IPS-20b (cell line): Measurements from ENCODE around the gene CDC42SE2.
"Not testable (repeated sequence)": the region's sequence is repeated elsewhere in the genome, so short reads cannot be mapped to it uniquely, and the experiment has no call there.

ENCODE experiments used
- H3K27ac ChIP-seq: one replicate; pipeline ENCODE4 v1.5.1; 2013; ENCODE audit warnings: low read length
- H3K27me3 ChIP-seq: 2 replicates; pipeline ENCODE4 v1.6.1; 2013; ENCODE audit warnings: mild to moderate bottlenecking, low read length, inconsistent platforms; ENCODE audit not compliant: insufficient read depth
- H3K36me3 ChIP-seq: 2 replicates; pipeline ENCODE4 v1.6.1; 2013; ENCODE audit warnings: low read depth, mild to moderate bottlenecking, inconsistent platforms, low read length, moderate library complexity; ENCODE audit not compliant: insufficient read depth
- H3K4me1 ChIP-seq: 2 replicates; pipeline ENCODE4 v1.6.1; 2013; ENCODE audit warnings: mild to moderate bottlenecking, control low read depth, inconsistent platforms, low read length, moderate library complexity; ENCODE audit not compliant: insufficient read depth
- H3K4me3 ChIP-seq: 2 replicates; pipeline ENCODE4 v1.5.1; 2013; ENCODE audit warnings: mild to moderate bottlenecking, low read length, inconsistent platforms
- H3K9ac ChIP-seq: 2 replicates; pipeline ENCODE4 v1.6.1; 2013; ENCODE audit warnings: low read depth, mild to moderate bottlenecking, inconsistent platforms, low read length, moderate library complexity
- H3K9me3 ChIP-seq: 2 replicates; pipeline ENCODE4 v1.6.1; 2013; ENCODE audit warnings: mild to moderate bottlenecking, low read depth, low read length, inconsistent platforms; ENCODE audit not compliant: insufficient read depth

Gene CDC42SE2

DNA sequence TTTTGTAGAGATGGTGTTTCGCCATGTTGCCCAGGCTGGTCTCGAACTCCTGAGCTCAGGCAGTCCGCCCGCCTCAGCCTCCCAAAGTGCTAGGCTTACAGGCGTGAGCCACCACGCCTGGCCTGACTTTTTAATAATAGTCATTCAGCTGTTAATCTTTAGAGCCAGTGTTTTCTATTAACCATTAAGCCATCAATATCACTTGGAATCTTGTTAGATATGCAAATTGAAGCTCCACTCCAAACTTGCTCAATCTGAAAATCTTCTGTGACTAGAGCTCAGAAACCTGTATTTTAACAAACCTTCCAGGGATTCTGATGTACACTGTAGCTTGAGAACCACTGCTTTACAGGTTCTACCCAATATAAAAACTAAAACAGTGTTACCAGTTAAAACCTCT is 113.5 kb downstream of the CDC42SE2 start:
- H3K27me3 ChIP-seq: no peaks in the 10 kb centered on the region
- no peaks in the 10 kb centered on the region for H3K9me3 ChIP-seq
- H3K27ac ChIP-seq: no peak overlapping the region
- H3K9ac ChIP-seq: no peak overlapping the region
- H3K4me1 ChIP-seq: no peaks in the 10 kb centered on the region
- no peak overlapping the region for H3K4me3 ChIP-seq
- H3K36me3 ChIP-seq: no peaks in the 10 kb centered on the region

- no peaks in the 10 kb centered on the region for H3K4me1 ChIP-seq
- H3K4me3 ChIP-seq: no peak overlapping the region
- H3K36me3 ChIP-seq: no peaks in the 10 kb centered on the region
- no peaks in the 10 kb centered on the region for H3K9me3 ChIP-seq
- no peak overlapping the region for H3K9ac ChIP-seq
- H3K27ac ChIP-seq: no peak overlapping the region
- no peaks in the 10 kb centered on the region for H3K27me3 ChIP-seq
Observed at GRCh38 chr5:131377785-131378325, 114.0 kb downstream of the CDC42SE2 start.

- Histone ChIP-seq H3K27me3 (no peaks in the 10 kb centered on the region), H3K27ac (no peak overlapping the region), H3K9ac (no peak overlapping the region), H3K4me1 (no peaks in the 10 kb centered on the region), H3K9me3 (no peaks in the 10 kb centered on the region), H3K4me3 (no peak overlapping the region), H3K36me3 (no peaks in the 10 kb centered on the region)
Observed at GRCh38 chr5:131378721-131379541, 115.1 kb downstream of the CDC42SE2 start.

DNA sequence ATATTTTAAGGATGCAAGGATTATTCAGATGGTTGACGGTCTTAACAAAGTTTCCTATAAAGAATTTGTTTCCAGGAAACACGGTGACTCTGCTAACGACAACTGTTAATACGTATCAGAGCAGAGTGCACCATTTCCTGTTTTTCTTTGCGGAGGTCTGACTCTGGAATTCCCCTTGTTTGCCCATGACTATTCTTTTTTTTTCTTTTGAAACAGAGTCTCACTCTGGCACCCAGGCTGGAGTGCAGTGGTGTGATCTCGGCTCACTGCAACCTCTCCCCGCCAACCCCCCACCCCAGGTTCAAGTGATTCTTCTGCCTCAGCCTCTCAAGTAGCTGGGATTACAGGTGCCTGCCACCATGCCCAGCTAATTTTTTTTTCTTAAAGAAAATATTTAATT is 115.9 kb downstream of the CDC42SE2 start:
- Histone ChIP-seq H3K4me1 (no peaks in the 10 kb centered on the region), H3K4me3 (no peak overlapping the region), H3K36me3 (no peaks in the 10 kb centered on the region), H3K9ac (no peak overlapping the region), H3K9me3 (no peaks in the 10 kb centered on the region), H3K27ac (no peak overlapping the region), H3K27me3 (no peaks in the 10 kb centered on the region)

DNA sequence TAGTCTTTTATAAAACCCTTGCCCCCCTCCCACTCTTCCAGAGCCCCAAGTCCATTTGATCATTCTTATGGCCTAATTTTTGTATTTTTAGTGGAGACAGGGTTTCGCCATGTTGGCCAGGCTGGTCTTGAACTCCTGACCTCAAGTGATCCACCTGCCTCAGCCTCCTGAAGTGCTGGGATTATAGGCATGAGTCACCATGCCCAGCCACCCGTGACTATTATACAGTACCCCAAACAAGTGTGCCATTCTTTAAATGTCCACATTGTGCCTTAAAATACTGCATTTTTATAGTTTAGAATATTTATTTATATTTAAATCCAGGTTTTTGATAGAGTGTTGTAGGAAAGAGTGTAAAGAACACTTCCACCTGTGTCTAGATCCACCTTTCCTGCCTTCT is 116.4 kb downstream of the CDC42SE2 start:
- H3K27me3 ChIP-seq, H3K36me3 ChIP-seq, H3K9ac ChIP-seq, H3K27ac ChIP-seq, H3K9me3 ChIP-seq, H3K4me3 ChIP-seq, H3K4me1 ChIP-seq: not testable (repeated sequence)

DNA sequence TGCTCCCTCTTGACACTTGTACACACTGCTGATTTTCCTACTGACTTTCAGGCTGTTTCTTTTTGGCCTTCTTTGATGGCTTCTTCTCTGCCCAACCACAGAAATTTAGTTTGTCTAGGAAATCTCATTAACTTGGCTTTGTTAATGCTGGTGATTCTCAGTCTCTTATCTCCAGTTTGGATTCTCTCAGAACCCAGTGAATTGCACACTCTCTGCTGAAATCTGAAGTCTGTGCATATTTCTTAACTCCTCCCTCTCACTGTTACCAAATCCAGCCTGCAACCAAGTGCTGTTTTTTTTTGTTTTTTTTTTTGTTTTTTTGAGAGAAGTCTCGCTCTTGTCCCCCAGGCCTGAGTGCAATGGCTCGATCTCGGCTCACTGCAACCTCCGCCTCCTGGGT is 117.2 kb downstream of the CDC42SE2 start:
- Histone ChIP-seq H3K9ac (no peak overlapping the region), H3K9me3 (no peaks in the 10 kb centered on the region), H3K27ac (no peak overlapping the region), H3K36me3 (peaks cover 5% of the 10 kb centered on the region), H3K4me3 (no peak overlapping the region), H3K4me1 (no peaks in the 10 kb centered on the region), H3K27me3 (no peaks in the 10 kb centered on the region)

DNA sequence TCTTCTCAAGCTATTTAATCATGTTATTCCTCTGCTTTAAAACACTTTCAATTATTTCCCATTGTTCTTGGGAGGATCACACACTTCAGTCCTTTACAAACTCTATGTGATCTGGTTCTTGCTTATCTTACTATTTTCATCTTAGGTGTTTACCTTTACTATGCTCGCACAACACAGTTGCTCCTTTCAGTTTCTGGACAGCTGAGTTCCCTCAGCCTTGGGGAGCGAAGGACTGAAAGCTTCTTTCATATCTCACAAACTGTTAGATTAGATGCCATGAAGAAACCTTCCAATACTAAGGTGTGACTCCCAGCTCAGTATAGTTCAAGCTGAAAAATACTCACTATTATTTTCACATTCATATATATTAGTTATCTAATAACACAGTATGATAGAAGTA is 117.9 kb downstream of the CDC42SE2 start:
- Histone ChIP-seq H3K9me3 (no peaks in the 10 kb centered on the region), H3K36me3 (peaks cover 5% of the 10 kb centered on the region), H3K9ac (no peak overlapping the region), H3K27ac (no peak overlapping the region), H3K27me3 (no peaks in the 10 kb centered on the region), H3K4me3 (no peak overlapping the region), H3K4me1 (no peaks in the 10 kb centered on the region)

- peaks cover 5% of the 10 kb centered on the region for H3K36me3 ChIP-seq
- no peak overlapping the region for H3K4me3 ChIP-seq
- no peaks in the 10 kb centered on the region for H3K9me3 ChIP-seq
- H3K4me1 ChIP-seq: no peaks in the 10 kb centered on the region
- H3K27me3 ChIP-seq: no peaks in the 10 kb centered on the region
- H3K9ac ChIP-seq: no peak overlapping the region
- H3K27ac ChIP-seq: no peak overlapping the region
Observed at GRCh38 chr5:131382407-131383395, 118.8 kb downstream of the CDC42SE2 start.

DNA sequence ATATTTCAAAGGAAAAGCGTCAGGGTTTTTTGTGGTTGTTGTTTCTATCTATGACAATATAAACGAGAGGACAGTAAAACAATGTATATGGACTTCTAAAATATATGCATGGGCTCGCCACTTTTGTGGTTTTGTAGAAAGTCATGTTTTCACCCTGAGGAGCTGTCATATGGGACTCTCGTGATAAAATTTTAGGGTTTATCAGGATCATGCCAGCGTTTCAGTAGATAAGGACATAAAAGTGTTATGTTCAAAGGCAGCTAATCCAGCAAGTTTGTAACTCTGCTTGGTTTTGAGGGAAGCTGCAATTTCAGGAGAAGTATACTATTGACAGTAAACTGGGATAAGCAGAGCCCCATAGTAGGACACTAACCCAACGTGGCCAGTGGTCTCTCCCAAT is 120.3 kb downstream of the CDC42SE2 start:
- H3K27me3 ChIP-seq: no peaks in the 10 kb centered on the region
- no peak overlapping the region for H3K9ac ChIP-seq
- H3K4me1 ChIP-seq: no peaks in the 10 kb centered on the region
- no peak overlapping the region for H3K4me3 ChIP-seq
- H3K9me3 ChIP-seq: no peaks in the 10 kb centered on the region
- H3K27ac ChIP-seq: no peak overlapping the region
- H3K36me3 ChIP-seq: peaks cover 5% of the 10 kb centered on the region

DNA sequence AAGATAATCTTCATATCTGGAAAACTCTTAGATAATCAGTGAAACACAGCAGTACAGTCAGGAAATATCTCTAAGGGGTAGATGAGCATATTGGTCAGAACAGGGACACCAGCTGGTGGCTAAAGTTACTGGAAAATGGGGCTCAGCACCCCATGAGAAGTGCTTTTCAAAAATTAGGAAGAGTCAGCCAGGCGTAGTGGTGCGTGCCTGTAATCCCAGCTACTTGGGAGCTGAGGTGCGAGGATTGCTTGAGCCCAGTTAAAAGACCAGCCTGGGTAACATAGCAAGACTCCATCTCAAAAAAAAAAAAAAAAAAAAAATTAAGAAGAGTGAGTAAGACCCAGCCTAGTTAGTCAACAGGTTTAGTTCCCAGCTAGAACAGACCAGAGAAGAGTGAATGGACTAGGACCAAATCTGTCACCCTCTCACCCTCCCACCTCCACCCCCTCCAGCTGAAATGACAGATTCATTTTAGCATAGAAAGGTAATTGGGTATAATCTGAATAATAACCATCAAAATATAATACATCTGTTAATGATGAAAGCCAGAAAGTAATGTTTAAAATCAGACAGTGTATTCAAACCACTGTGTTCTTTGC is 120.9 kb downstream of the CDC42SE2 start:
- Histone ChIP-seq H3K36me3 (peaks cover 9% of the 10 kb centered on the region), H3K4me3 (no peak overlapping the region), H3K4me1 (no peaks in the 10 kb centered on the region), H3K9ac (no peak overlapping the region), H3K9me3 (no peaks in the 10 kb centered on the region), H3K27me3 (no peaks in the 10 kb centered on the region), H3K27ac (no peak overlapping the region)

GRCh38 chr5:131386124-131386523 is 122.3 kb downstream of the CDC42SE2 start:
- Histone ChIP-seq H3K36me3 (peaks cover 12% of the 10 kb centered on the region), H3K9ac (no peak overlapping the region), H3K4me1 (no peaks in the 10 kb centered on the region), H3K27me3 (no peaks in the 10 kb centered on the region), H3K9me3 (no peaks in the 10 kb centered on the region), H3K4me3 (no peak overlapping the region), H3K27ac (no peak overlapping the region)
